Left lung (tissue), 10 donors: ENCODE measurements around the gene ESYT2. TPM values are rescaled to one million over a fixed set of nuclear protein-coding genes. Genes with fewer than 3 reads are reported as not detected.

ENCODE experiments used
- ATAC-seq: fragments of 200-7000 bp; cut with Tn5 transposase; one replicate; pipeline ENCODE4 v1.9.1; 2020; ENCODE audit warnings: moderate library complexity
- DNase-seq, 4 donors: peaks; one replicate each; pipeline ENCODE4 v3.0.0-alpha.2; 2013 to 2020
- H3K27ac ChIP-seq, 2 donors: fragments of 200-600 bp; sonication (generic) in 1 of 2; one replicate each; pipeline versions ENCODE4 v1.5.0 to v1.8.0; 2020 to 2021
- H3K27me3 ChIP-seq, 2 donors: fragments of 200-600 bp; sonication (generic) in 1 of 2; one replicate each; pipeline versions ENCODE4 v1.5.0 to v1.8.0; 2020 to 2021
- H3K36me3 ChIP-seq, 2 donors: fragments of 200-600 bp; sonication (generic) in 1 of 2; one replicate each; pipeline versions ENCODE4 v1.5.0 to v1.8.0; 2020 to 2021
- H3K4me1 ChIP-seq, 2 donors: fragments of 200-600 bp; one replicate each; pipeline ENCODE4 v1.8.0; 2021
- H3K4me3 ChIP-seq, 2 donors: fragments of 200-600 bp; sonication (generic) in 1 of 2; one replicate each; pipeline versions ENCODE4 v1.5.0 to v1.8.0; 2020 to 2021; ENCODE audit warnings: mild to moderate bottlenecking in 1 of 2
- H3K9me3 ChIP-seq, 2 donors: fragments of 200-600 bp; sonication (generic) in 1 of 2; one replicate each; pipeline versions ENCODE4 v1.5.0 to v1.8.0; 2020 to 2021
- CTCF ChIP-seq, 2 donors: fragments of 200-600 bp; sonication (generic) in 1 of 2; IDR thresholded peaks; one replicate each; pipeline versions ENCODE4 v1.5.0 to v1.8.0; 2021; ENCODE audit warnings: antibody characterized with exemption in 2 of 2
- intact Hi-C, 2 donors: fragments of 100-400 bp; cut with DNase I; formaldehyde crosslinking; loops; one replicate each; pipeline versions ENCODE4 v1.11.2 to v1.14.2; 2022
- polyA plus RNA-seq, 6 donors: library from polyadenylated mRNA; unstranded; fragments of 120-200 nt; gene quantifications; one replicate each; pipeline ENCODE4 v1.2.1, GENCODE V29; 2013; ENCODE audit not compliant: insufficient read length in 6 of 6
- total RNA-seq, 2 donors: library from RNA; stranded (reverse); fragmentation: NEBNext Ultra II Directional; extraction: Animal tissue kit (Norgen Biotek cat#: 25700); gene quantifications; one replicate each; pipeline ENCODE4 v1.2.1, GENCODE V29; 2021
- donor health status: DM: no; HTN: yes; CAD: no.
- donor health status: DM: no; HTN: no; CAD: no.

The ESYT2 gene
- total and polyA plus RNA-seq, 8 donors, result 38.3 to 75.7 (median 43.3) TPM

- Histone ChIP-seq H3K4me1 (no peaks in the 10 kb centered on the region), H3K27me3 (no peaks in the 10 kb centered on the region), H3K9me3 (no peaks in the 10 kb centered on the region), H3K4me3 (no peak overlapping the region), H3K27ac (no peak overlapping the region), H3K36me3 (peaks cover 0 to 59% of the 10 kb centered on the region in 2 donors)
- ATAC-seq (no peak), DNase-seq (no peak)
- TF ChIP-seq CTCF (IDR thresholded peaks at IDR 0.05), result no peak
- intact Hi-C loops, result no loop called here
These were observed 143.6 kb downstream of the ESYT2 start for GRCh38 chr7:158685693-158686092.

GRCh38 chr7:158684329-158684728 is 145.0 kb downstream of the ESYT2 start:
- intact Hi-C loops, result no loop called here

DNA sequence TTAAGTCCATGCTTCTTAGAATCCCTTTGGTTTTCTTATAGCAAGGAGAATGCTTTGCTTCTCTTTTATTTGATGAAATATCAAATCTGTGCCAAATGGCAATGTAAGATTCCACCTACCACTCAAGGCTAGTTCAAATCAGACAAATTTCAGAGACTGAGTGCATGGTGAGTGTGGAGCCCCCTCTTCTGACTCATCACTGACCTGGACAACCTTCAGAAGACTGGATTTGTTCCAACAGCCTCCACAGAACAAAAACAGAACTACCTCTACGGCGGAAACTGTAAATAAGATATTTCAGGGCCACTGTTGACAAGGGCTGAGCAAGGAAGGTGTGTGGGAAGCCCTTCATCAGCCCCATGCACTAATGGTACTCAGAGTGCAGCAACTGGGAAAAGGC is 145.8 kb downstream of the ESYT2 start:
- DNase-seq, result no peak

More at GRCh38 chr7:158684329-158684728, 145.0 kb downstream of the ESYT2 start:
- H3K36me3 ChIP-seq, result peaks cover 0 to 67% of the 10 kb centered on the region in 2 donors
- no peaks in the 10 kb centered on the region for H3K4me1 ChIP-seq
- H3K4me3 ChIP-seq, result no peak overlapping the region
- no peak for DNase-seq
- TF ChIP-seq CTCF (IDR thresholded peaks at IDR 0.05), result no peak
- no peaks in the 10 kb centered on the region for H3K27me3 ChIP-seq
- no peak for ATAC-seq
- no peaks in the 10 kb centered on the region for H3K9me3 ChIP-seq
- no peak overlapping the region for H3K27ac ChIP-seq

GRCh38 chr7:158682456-158682855 is 146.9 kb downstream of the ESYT2 start:
- TF ChIP-seq CTCF (IDR thresholded peaks at IDR 0.05), result no peak
- intact Hi-C loops, result no loop called here
- Histone ChIP-seq H3K27me3 (no peaks in the 10 kb centered on the region), H3K27ac (no peak overlapping the region), H3K4me1 (no peaks in the 10 kb centered on the region), H3K36me3 (peaks cover 0 to 62% of the 10 kb centered on the region in 2 donors), H3K9me3 (no peaks in the 10 kb centered on the region), H3K4me3 (no peak overlapping the region)
- no peak for ATAC-seq
- no peak for DNase-seq

More for the DNA sequence above, 145.8 kb downstream of the ESYT2 start:
- Histone ChIP-seq H3K4me3 (no peak overlapping the region), H3K36me3 (peaks cover 0 to 67% of the 10 kb centered on the region in 2 donors), H3K4me1 (no peaks in the 10 kb centered on the region), H3K9me3 (no peaks in the 10 kb centered on the region), H3K27ac (no peak overlapping the region), H3K27me3 (no peaks in the 10 kb centered on the region)
- no peak for ATAC-seq
- TF ChIP-seq CTCF (IDR thresholded peaks at IDR 0.05), result no peak
- intact Hi-C loops, result no loop called here

Other genes with a start within 250 kb of the ESYT2 start
- 1 to 10 TPM; 4.0 to 6.9 TPM for gene PTPRN2, start 241.7 kb downstream of the ESYT2 start, total RNA-seq
- gene PTPRN2, start 241.7 kb downstream of the ESYT2 start, polyA plus RNA-seq, result 1 to 10 TPM; 6.3 to 7.8 (median 7.0) TPM
- 10 to 100 TPM; 13.5 to 15.2 TPM for gene NCAPG2, start 124.7 kb downstream of the ESYT2 start, total RNA-seq
- gene NCAPG2, start 124.7 kb downstream of the ESYT2 start, polyA plus RNA-seq, result 10 to 100 TPM; 21.9 to 42.7 (median 28.0) TPM
- 10 to 100 TPM; 10.8 to 17.3 TPM for gene DYNC2I1, start 27.0 kb upstream of the ESYT2 start, total RNA-seq
- gene DYNC2I1, start 27.0 kb upstream of the ESYT2 start, polyA plus RNA-seq, result 10 to 100 TPM; 25.0 to 40.8 (median 34.1) TPM